HG03354 (cell line): ENCODE data around the gene ABI3BP.

Source experiments
- ATAC-seq: cut with Tn5 transposase; IDR thresholded peaks from one replicate; pipeline ENCODE4 v1.9.1; 2021; ENCODE audit warnings: mild to moderate bottlenecking; ENCODE audit not compliant: unreplicated experiment, poor library complexity, severe bottlenecking

ABI3BP gene

GRCh38 chr3:100864471-100865250, 128.6 kb downstream of the ABI3BP start:
- no peak for ATAC-seq

- no peak for ATAC-seq
Measured at GRCh38 chr3:100857863-100858262, 135.4 kb downstream of the ABI3BP start.

- ATAC-seq, result no peak
Measured at GRCh38 chr3:100856821-100857220, 136.4 kb downstream of the ABI3BP start.

- ATAC-seq, result no peak
Measured at GRCh38 chr3:100852840-100853239, 140.4 kb downstream of the ABI3BP start.

- no peak for ATAC-seq
Measured at GRCh38 chr3:100850701-100851100, 142.5 kb downstream of the ABI3BP start.

- ATAC-seq, result no peak
Measured at GRCh38 chr3:100850156-100850555, 143.1 kb downstream of the ABI3BP start.

- ATAC-seq, result no peak
Measured at GRCh38 chr3:100844063-100844936, 148.9 kb downstream of the ABI3BP start.

- no peak for ATAC-seq
Measured at GRCh38 chr3:100838157-100838556, 155.1 kb downstream of the ABI3BP start.

- ATAC-seq, result no peak
Measured at GRCh38 chr3:100836661-100837060, 156.6 kb downstream of the ABI3BP start.

GRCh38 chr3:100834332-100834731, 158.9 kb downstream of the ABI3BP start:
- ATAC-seq, result no peak

GRCh38 chr3:100833483-100833882, 159.7 kb downstream of the ABI3BP start:
- ATAC-seq, result no peak

GRCh38 chr3:100831629-100832028, 161.6 kb downstream of the ABI3BP start:
- ATAC-seq, result no peak

GRCh38 chr3:100830931-100831330, 162.3 kb downstream of the ABI3BP start:
- ATAC-seq, result no peak

- no peak for ATAC-seq
Measured at GRCh38 chr3:100825574-100825973, 167.6 kb downstream of the ABI3BP start.

- ATAC-seq, result no peak
Measured at GRCh38 chr3:100815583-100815982, 177.6 kb downstream of the ABI3BP start.

GRCh38 chr3:100813828-100814227, 179.4 kb downstream of the ABI3BP start:
- ATAC-seq, result no peak

- ATAC-seq, result no peak
Measured at GRCh38 chr3:100811779-100812507, 181.3 kb downstream of the ABI3BP start.

GRCh38 chr3:100810671-100811070, 182.6 kb downstream of the ABI3BP start:
- no peak for ATAC-seq

GRCh38 chr3:100804631-100805030, 188.6 kb downstream of the ABI3BP start:
- ATAC-seq, result no peak

- ATAC-seq, result no peak
Measured at GRCh38 chr3:100803711-100804110, 189.5 kb downstream of the ABI3BP start.
